NB4 (cell line): Measurements from ENCODE around the gene FBXW8.

Source experiments
- MYC ChIP-seq: IDR thresholded peaks from 2 replicates; pipeline ENCODE4 v1.6.1; 2011; ENCODE audit warnings: low read depth, low read length
- POLR2A ChIP-seq: IDR thresholded peaks from 2 replicates; pipeline ENCODE4 v1.6.1; 2011; ENCODE audit warnings: mild to moderate bottlenecking; ENCODE audit not compliant: insufficient read length; ENCODE audit errors: extremely low read depth
- TF ChIP-seq, protein P1 (sequence below): IDR thresholded peaks from 2 replicates; pipeline ENCODE4 v1.6.1; 2011; ENCODE audit warnings: low read depth, low read length
- TF ChIP-seq, protein P2 (sequence below): IDR thresholded peaks from one replicate; pipeline ENCODE4 v1.5.1; 2012; ENCODE audit warnings: low read depth, low read length

DNA sequence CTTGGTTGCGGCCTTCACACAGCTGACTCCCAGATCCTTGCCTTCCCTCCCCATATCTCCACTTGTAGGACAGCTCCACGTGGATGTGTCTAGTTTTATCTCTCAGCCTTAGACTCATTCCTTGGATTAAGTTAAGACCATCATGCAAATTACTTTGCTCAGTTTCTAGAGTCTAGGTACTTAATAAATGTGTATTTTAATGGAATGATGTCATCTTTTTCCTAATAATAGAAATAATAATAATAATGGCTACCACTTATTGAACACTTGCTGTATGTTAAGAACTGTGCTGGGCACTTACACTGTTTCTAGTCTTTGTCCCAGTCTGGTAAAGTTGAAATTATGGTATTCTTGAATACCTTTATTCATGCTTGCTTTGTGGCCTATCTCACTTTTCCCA, 37.5 kb downstream of the FBXW8 start:
- TF ChIP-seq, protein P1, sequence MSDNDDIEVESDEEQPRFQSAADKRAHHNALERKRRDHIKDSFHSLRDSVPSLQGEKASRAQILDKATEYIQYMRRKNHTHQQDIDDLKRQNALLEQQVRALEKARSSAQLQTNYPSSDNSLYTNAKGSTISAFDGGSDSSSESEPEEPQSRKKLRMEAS = no peak
- TF ChIP-seq, protein P2, sequence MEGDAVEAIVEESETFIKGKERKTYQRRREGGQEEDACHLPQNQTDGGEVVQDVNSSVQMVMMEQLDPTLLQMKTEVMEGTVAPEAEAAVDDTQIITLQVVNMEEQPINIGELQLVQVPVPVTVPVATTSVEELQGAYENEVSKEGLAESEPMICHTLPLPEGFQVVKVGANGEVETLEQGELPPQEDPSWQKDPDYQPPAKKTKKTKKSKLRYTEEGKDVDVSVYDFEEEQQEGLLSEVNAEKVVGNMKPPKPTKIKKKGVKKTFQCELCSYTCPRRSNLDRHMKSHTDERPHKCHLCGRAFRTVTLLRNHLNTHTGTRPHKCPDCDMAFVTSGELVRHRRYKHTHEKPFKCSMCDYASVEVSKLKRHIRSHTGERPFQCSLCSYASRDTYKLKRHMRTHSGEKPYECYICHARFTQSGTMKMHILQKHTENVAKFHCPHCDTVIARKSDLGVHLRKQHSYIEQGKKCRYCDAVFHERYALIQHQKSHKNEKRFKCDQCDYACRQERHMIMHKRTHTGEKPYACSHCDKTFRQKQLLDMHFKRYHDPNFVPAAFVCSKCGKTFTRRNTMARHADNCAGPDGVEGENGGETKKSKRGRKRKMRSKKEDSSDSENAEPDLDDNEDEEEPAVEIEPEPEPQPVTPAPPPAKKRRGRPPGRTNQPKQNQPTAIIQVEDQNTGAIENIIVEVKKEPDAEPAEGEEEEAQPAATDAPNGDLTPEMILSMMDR = no peak
- no peak for TF ChIP-seq POLR2A
- TF ChIP-seq MYC = no peak
